ENCODE measurements around the gene MAGI1.

Gene MAGI1

DNA sequence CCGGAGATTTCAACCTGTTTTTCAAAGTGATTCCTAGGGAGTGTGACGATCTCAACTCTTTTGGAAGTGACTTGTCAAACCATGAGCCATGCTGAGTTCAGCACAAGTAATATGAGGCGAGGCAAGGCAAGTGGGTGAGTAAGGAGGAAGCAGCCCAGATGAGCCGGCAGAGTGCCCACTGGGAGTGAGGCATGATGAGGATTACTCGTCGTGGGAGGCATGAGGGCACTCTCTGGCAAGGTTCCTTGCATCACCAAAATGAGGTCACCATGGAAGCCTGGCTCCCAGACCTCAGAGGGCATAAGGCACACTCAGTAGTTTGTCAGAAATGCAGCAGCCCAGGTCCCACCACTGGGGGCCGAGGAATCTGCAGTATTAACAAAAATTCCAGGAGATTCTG lies 636.1 kb downstream of the MAGI1 start:
- TF ChIP-seq, protein P1, sequence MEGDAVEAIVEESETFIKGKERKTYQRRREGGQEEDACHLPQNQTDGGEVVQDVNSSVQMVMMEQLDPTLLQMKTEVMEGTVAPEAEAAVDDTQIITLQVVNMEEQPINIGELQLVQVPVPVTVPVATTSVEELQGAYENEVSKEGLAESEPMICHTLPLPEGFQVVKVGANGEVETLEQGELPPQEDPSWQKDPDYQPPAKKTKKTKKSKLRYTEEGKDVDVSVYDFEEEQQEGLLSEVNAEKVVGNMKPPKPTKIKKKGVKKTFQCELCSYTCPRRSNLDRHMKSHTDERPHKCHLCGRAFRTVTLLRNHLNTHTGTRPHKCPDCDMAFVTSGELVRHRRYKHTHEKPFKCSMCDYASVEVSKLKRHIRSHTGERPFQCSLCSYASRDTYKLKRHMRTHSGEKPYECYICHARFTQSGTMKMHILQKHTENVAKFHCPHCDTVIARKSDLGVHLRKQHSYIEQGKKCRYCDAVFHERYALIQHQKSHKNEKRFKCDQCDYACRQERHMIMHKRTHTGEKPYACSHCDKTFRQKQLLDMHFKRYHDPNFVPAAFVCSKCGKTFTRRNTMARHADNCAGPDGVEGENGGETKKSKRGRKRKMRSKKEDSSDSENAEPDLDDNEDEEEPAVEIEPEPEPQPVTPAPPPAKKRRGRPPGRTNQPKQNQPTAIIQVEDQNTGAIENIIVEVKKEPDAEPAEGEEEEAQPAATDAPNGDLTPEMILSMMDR (IDR thresholded peaks at IDR 0.05) = no peak
- no peak overlapping the region for H3K4me3 ChIP-seq (ENCODE audit: low read depth in 1 of 2, low read length in 1 of 2)
- no peaks in the 10 kb centered on the region for H3K36me3 ChIP-seq
- H3K4me1 ChIP-seq (ENCODE audit: control insufficient read depth in 1 of 2, insufficient read depth in 1 of 2, low read depth in 1 of 2, low read length in 1 of 2) = no peaks in the 10 kb centered on the region
- no peaks in the 10 kb centered on the region for H3K27me3 ChIP-seq
- no peak overlapping the region for H3K27ac ChIP-seq
- H3K9me3 ChIP-seq = no peaks in the 10 kb centered on the region

DNA sequence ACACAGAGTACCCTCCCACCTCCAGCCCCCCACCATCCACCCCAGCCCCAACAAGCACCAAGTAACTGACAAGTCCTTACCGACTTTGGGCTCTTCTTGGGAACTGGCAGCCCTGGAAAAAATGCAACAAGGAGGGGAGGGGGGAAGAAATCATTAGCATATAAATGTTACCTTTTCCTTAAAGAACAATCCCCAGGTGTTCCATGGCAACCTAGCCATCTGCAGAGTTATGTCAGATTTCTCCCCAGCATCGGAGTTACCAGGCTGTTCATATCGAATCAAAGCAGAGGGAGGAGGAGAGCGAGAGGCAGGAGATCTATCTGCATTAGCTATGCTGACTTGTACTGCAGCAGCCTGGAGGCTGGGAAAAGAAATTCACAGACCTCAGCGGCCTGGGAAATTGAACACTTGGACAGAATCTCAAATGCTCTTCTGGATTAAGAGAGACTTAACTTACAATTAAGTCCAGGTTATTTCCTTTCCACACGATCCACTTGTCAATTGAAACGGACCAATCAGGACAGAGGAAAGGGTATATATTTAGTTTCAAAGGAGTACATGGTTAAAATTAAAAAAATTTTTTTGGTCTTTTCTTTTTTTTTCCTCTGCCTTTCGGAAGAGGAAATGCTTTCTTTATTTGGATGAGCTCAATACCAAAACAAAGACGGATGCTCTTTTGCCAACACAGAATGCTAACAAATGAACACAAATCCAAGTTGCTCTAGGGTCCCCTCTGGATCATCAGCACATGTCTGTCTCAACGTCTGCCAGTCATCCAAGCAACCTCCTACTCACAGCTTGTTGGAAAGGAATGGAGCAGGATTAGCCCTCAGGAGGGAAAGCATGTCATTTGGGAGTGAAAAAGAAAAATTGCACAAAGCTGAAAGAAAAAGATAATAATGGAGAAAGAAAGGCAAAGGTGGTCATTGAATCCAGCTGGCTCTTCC lies 637.1 kb downstream of the MAGI1 start:
- H3K36me3 ChIP-seq = no peaks in the 10 kb centered on the region
- TF ChIP-seq, protein P1 (IDR thresholded peaks at IDR 0.05) = no peak
- no peaks in the 10 kb centered on the region for H3K9me3 ChIP-seq
- H3K27me3 ChIP-seq = no peaks in the 10 kb centered on the region
- H3K4me3 ChIP-seq (ENCODE audit: low read depth in 1 of 2, low read length in 1 of 2) = no peak overlapping the region
- H3K4me1 ChIP-seq (ENCODE audit: control insufficient read depth in 1 of 2, insufficient read depth in 1 of 2, low read depth in 1 of 2, low read length in 1 of 2) = no peaks in the 10 kb centered on the region
- no peak overlapping the region for H3K27ac ChIP-seq

DNA sequence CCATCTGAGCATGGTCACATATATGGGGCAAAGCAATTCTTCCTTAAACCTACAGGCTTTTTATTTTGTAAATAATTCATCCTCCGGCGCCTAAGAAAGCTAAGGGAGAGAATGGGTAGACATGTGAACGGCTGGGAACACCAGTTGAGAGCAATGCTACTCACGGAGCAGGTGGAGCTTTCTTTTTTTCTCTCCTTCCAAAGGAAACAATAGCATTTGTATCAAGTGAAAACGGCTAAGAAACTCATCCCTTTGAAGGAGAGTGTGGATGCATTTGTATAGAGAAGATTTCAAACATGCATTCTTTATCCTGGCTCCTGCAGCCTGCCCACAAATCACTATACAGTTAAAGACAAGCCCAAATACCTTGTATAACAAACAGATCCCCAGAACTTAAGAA lies 637.8 kb downstream of the MAGI1 start:
- Histone ChIP-seq H3K27me3 (no peaks in the 10 kb centered on the region), H3K36me3 (no peaks in the 10 kb centered on the region), H3K4me1 (ENCODE audit: control insufficient read depth in 1 of 2, insufficient read depth in 1 of 2, low read depth in 1 of 2, low read length in 1 of 2) (no peaks in the 10 kb centered on the region), H3K9me3 (no peaks in the 10 kb centered on the region), H3K4me3 (ENCODE audit: low read depth in 1 of 2, low read length in 1 of 2) (no peak overlapping the region), H3K27ac (no peak overlapping the region)
- TF ChIP-seq, protein P1 (IDR thresholded peaks at IDR 0.05) = no peak

DNA sequence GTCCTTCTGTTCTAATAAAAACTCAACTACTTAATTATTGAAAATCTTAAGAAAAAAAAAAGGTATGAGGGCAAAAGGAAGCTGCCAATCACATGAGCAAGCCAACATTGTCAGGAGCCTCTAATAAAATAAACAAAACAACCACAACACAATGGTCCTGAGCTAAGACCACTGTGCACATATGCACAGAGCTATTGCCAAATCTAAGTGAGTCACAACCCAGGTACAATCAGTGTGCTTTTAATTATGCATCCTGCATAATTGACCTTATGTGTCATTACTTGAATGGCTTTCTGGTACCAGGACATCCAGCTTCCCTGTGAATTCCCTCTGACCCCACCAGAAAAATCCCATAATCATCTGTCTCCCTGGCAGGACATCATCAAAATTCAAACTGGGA lies 639.8 kb downstream of the MAGI1 start:
- no peaks in the 10 kb centered on the region for H3K9me3 ChIP-seq
- TF ChIP-seq, protein P1 (IDR thresholded peaks at IDR 0.05) = no peak
- H3K4me3 ChIP-seq (ENCODE audit: low read depth in 1 of 2, low read length in 1 of 2) = no peak overlapping the region
- no peak overlapping the region for H3K27ac ChIP-seq
- H3K4me1 ChIP-seq (ENCODE audit: control insufficient read depth in 1 of 2, insufficient read depth in 1 of 2, low read depth in 1 of 2, low read length in 1 of 2) = no peaks in the 10 kb centered on the region
- no peaks in the 10 kb centered on the region for H3K27me3 ChIP-seq
- H3K36me3 ChIP-seq = no peaks in the 10 kb centered on the region

DNA sequence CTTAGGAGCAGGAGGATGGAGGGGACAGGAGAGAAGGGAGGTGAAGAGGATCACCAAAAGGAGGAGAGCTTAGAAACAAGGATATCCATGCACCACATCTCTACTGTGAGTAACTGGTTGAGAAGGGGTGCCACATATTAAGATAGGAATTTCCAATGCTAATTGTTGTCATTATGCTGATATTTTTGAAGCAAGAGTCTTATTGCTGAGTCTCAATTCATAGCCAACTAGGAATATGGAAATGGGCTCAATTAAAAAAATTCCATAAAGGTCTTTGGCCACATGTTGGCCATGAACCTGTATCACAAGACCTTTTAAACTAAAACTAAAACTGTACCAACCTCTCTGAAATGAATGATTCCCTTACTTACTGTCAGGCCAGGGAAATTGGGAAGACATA lies 642.6 kb downstream of the MAGI1 start:
- H3K4me1 ChIP-seq (ENCODE audit: control insufficient read depth in 1 of 2, insufficient read depth in 1 of 2, low read depth in 1 of 2, low read length in 1 of 2) = no peaks in the 10 kb centered on the region
- no peaks in the 10 kb centered on the region for H3K36me3 ChIP-seq
- no peak overlapping the region for H3K4me3 ChIP-seq (ENCODE audit: low read depth in 1 of 2, low read length in 1 of 2)
- TF ChIP-seq, protein P1 (IDR thresholded peaks at IDR 0.05) = no peak
- H3K27me3 ChIP-seq = no peaks in the 10 kb centered on the region
- H3K27ac ChIP-seq = no peak overlapping the region
- no peaks in the 10 kb centered on the region for H3K9me3 ChIP-seq

All from neutrophil (primary cell).